SHP77 treated with DMSO at 0.1 percent for 48 hours (cell line): ENCODE results near the gene SSNA1.

Experiments used
- DNase-seq: peaks from one replicate; lab custom pipeline; 2025; lab: John Stamatoyannopoulos, UW

Gene SSNA1

DNA sequence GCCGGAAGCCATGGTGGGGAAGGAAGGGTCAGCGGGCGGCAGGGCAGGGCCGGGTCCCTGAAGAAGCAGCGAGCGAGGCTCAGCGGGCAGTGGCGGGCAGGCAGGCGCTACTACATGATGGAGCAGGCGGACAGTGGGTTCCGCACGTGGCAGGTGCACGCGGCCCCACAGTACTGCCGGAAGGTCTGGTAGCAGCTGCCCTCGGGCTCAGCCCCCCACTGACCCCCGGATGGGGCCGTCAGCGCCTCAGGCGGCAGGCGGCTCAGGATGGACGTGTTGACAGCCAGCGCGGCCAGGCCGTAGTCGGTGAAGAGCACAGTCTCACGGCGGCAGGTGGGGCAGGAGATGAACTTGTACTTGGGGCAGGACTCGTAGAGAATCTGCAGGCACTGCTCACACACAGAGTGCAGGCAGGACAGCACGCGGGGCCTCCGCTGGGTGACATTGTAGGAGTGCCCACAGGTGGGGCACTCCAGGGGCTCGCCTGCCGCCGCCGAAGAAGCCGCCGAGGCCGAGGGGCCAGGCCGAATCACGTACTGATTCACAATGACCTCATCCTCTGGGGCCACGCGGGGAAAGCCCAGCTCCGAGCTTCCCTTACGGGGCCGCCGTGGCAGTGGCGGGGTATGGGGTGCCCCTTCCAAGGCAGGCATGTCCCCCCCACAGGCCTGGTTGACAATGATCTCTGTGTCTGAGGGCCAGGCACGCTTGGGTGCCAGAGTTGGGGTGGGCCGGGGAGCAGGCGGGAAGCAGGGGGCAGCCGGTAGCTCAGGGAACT is 32.0 kb downstream of the SSNA1 start:
- no peak for DNase-seq

DNA sequence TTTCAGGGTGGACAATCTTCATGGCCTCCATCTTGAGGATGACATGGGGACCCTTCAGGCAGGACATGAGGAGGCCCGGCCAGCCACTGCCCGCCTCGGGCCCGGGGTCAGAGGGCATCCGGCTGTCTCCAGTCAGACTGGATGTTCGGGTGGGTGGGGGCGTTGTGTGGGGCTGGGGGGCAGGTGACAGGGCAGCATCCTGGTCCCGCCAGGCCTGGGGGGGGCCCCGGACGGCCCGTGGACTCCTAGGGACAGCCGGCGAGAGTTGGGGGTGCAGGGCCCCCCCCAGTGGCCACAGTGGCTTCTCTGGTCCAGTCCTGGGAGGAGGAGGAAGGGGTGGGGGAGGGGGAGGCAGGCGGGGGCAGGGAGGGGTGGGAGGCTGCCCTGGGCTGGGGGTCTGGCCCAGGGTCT is 32.6 kb downstream of the SSNA1 start:
- DNase-seq = no peak

DNA sequence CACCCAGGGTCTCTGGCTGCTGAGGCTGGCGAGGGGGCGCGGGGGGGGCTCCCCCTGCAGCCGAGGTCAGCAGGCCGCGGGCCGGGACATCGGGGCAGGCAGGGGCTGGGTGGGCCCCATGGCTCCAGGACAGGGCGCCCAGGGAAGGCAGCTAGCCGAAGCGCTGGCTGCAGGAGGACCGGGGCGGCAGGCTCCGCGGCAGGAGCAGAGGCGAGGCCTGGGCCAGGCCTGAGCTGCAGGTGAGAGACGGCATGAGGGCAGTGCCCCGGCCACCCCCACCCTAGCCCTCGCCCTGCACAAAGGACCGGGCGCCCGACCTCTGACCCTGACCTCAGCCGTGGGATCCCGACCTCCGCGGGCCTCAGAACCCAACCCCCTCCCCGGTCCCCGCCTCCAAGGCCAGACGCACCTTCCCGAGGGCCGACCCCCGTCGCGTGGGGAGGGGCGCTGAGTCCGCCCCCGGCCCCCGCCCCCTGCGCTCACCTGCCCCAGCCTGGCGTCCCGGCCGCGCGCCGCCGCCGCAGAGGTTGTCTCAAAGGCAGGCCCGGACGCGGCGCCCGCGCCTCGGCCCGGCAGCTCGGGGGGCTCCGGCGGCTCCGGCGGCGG is 33.1 kb downstream of the SSNA1 start:
- DNase-seq = no peak

DNA sequence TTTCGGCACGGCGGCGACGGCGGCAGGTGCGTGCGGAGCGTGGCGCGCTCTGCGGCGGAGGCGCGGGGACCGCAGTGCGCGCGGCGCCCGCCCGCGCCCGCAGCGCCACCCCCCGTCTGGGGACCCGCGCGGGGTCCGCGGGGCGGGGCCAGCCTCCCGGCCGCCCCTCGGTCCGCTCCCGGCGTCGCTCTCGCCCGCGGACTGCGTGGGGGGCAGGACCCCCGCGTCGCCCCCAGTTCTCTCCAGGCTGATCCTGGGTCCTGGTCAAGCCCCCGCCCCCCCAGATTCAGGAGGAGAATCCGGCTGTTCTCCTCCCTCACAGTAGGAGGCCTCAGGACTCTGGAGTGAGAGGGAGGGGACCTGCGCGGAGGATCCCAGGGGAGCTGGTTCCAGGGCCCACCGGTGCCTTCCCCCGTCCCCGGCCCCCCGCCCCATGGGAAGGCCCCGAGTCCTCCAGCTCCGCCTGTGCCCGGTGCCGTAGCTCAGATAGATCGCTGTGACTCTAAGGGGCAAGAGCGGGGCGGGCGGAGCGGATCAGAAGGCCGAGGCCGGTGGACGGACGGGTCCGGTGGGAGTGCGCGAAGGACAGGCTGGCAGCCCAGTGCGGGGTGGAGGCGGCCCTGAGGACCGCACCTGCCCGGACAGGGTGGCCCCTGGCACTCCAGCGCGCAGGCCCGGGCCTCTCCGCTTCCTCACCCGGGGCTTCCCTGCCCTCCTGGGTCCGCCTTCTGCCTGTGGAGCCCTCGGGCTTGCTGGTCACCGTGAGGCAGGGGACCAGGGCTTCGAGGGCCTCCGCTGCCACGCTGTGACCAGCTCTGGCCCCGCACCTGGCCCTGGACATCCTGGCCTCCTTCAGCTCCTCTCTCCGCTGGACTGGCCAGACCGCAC is 34.0 kb downstream of the SSNA1 start, which contains the start of gene RNF208:
Gene RNF208 (minus strand): TSS at position 51 of the 888 bp plus-strand sequence. CDS start 1,028 bp downstream, outside the sequence.
- DNase-seq = no peak

DNA sequence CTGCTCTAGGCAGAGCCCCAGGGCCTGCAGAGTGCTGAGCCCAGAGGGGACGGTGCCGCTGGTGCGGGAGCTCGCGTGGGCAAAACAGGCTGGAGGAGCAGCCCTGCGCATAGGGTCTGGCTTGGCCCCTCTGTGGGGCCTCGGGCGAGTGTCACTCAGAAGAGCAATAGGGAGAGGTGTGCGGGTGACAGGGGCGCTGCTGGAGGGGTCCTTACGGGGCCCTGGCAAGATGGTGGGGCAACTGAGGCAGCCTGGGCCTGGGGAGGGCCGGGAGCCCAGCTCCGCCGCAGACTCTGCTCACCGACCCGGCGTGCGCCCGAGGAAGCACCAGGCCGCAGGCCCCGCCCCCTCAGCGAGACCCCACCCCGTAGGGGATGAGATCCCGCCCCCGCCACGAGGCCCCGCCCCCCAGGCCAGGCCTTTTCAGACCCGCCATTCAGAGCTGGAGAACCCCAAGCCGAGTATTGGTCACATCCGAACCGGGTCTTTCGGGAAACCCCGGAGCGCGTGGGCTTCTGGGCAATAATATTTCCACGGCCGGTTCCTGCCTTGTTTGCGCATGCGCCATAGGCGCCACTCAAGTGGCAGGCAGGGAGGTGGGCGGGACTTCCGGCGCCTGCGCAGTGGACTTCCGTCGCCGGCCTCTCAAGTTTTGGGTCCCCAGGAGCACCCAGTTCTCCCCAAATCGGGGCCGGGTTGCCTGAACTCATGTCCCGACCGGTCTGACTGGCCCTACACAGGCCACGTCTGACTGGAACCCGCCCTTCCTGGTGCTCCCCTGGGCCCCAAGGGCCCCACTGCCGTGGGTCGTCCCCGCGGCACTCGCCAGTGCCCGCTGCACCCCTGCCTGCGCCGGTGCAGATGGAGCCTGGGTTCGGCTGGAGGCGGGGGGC is 34.8 kb downstream of the SSNA1 start:
- peak; percentile 79 for DNase-seq

DNA sequence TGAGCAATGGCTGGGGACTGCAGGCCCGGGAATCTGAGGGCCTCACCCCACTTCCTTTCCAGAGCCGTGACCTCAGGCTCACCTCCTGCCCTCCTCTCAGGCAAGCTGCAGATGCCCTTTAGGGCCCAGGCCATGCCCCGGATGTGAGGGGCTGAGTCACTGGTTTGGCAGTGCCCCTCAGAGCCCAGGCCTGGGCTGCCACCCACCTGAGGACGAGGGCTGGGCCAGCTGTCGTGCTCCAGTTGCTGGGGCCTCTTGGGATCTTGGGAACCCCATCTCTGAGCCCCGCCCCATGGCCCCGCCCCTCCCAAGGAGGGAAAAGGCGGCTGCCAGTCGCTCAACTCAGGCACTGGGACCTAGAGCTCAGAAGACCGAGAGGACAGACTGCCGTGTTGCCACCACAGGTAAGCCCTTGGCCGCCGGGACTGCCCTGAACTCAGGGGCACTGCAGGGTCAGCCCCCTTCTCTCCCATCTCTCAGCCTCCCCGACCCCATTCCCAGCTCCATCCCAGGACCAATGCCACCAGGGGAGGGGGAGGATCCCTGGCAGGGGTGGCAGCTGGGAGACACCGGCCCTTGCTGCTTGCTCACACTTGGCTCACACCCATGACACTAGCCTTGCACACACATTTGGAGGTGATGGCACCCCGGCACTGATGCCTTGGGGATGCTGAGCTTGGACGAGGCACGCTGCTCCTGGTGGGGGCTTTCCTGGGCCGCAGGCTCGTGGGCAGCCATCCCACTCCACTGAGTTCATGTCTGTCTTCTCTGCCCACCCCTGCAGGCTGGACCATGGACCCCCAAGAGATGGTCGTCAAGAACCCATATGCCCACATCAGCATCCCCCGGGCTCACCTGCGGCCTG is 36.6 kb downstream of the SSNA1 start, which contains the start of gene CYSRT1:
Gene CYSRT1 (plus strand): TSS at position 345 of the 865 bp plus-strand sequence. CDS start 448 bp downstream, at position 793.
- no peak for DNase-seq

DNA sequence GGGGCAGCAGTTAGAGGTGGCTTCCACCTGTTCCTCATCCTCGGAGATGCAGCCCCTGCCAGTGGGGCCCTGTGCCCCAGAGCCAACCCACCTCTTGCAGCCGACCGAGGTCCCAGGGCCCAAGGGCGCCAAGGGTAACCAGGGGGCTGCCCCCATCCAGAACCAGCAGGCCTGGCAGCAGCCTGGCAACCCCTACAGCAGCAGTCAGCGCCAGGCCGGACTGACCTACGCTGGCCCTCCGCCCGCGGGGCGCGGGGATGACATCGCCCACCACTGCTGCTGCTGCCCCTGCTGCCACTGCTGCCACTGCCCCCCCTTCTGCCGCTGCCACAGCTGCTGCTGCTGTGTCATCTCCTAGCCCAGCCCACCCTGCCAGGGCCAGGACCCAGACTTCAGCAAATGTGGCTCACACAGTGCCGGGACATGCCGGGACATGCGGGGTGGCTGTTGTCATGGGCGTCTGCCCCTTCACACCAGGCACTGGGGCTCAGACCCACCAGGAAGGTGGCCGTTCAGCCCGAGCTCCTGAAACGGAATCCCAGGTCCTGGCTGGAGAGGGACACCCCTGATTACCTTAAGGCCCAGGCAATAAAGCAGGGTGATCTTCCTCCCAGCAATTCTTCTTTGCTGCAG is 37.3 kb downstream of the SSNA1 start:
- DNase-seq = no peak

DNA sequence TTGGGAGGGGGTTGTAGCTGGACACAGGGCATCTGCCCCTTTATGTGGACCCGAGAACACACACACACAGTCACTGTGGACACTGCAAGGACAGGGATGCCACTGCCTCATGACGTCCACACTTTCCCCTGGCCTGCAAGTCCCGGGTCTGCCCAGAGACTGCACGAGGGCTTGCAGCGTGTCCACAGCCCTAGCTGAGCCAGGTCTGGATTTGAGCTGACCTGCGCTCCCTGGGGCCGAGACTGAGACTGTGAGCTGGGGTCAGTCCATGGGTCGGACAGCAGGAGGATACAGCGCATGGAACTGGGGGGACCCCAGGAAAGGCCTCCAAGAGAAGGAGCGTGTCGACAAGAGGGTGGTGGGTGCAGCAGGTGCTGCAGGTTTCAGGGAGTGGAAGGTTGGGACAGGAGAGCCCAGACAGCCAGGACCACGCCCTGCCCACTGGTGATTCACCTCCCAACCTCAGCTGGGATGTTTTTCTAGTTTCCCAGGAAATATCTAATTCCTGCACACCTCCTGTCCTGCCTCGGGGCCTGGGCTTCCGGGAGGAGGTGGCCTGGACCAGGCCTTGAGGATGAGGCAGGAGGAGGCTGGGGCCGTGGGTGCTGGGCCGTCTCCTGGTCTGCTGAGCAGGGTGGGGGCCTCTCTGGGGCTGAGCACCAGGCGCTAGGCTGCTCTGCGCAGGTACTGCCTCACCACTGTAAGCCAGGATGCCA is 38.0 kb downstream of the SSNA1 start:
- DNase-seq = no peak

DNA sequence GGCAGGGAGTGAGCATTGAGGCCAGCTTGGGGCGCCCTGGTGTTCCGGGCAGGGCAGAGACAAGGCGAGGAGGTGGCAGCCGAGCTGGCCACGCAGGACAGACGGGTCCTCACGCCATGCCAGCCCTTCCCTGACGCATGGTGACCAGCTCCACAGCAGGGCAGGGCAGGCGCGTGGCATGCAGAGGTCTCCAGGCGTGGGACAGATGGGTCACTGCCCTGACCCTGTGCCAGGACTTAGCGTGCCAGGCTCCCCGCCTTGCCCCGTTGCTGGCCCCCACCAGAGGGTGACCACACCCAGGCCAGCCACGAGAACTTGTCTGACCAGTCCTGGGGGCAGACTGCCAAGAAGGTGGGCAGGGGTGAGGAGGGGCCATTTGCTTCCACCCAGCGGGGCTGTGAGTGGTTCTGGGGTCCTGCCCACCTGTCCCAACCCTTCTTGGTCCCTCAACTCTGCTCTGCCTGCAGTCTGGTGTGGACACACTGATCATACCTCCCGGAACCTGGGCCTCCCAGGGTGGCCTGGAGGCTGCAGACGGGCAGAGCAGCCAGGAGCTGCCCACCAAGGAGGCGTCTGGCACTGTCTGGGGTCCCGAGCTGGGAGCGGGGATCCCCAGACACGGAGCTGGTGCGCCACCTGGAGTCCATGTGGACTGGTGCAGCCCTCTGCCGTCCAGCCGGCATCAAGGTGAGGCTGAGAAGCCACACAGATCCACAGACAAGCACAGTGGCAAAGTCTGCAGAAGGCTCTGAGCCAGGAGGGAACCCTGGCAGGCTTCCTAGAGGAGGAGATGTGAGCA is 38.8 kb downstream of the SSNA1 start, which contains the start of gene RNF224:
Gene RNF224 (plus strand): TSS at position 449 of the 799 bp plus-strand sequence. CDS start 834 bp downstream, outside the sequence.
- DNase-seq = peak; percentile 23

DNA sequence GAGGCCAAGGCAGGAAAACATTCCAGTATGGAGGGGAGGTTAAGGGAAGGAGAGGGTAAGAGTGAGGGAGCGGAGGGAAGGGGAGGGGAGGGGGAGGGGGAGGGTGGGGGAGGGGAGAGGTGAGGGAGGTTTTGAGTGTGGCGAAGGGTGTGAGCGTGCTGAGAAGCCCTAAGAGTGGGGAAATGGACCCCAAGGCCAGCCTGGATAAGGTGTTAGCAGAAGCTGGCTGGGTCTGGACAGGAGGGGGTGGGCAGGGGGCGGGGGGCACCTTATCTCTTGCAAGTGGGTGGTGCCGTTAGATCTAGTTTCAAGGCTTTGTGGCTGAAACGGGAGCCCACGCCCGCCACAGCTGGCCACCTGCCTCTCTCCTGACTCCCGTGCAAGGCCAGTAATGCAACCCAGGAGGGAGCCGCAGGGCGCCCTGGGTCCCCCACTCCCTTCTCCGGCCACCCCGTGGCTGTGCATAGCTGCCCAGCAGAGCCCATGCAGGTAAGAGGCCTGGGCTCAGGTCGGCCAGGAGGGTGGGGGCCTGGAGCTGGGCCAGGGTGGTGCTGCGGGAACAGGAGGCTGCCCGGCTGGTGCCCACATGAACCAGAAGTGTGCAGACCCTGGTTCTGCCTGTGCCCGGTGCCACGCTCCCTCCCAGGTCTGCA is 39.5 kb downstream of the SSNA1 start:
- DNase-seq = no peak

DNA sequence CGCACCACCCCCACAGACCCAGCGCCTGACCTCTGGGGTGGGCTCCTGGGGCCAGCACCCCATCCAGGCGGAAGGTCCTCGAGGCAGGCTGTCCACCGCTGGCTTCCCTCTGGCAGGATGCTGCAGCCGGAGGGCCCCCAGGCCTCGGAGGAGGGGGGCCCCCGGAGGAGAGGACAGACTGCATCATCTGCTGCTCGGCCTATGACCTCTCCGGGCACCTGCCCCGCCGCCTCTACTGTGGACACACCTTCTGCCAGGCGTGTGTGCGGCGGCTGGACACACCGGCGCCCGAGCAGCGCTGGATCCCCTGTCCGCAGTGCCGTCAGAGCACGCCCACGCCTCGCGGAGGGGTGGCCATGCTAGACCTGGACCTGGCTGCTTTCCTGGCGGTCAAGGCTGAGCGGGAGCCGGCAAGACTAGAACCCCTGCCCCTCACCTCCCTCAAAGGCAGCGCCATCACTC is 40.1 kb downstream of the SSNA1 start:
- DNase-seq = no peak

DNA sequence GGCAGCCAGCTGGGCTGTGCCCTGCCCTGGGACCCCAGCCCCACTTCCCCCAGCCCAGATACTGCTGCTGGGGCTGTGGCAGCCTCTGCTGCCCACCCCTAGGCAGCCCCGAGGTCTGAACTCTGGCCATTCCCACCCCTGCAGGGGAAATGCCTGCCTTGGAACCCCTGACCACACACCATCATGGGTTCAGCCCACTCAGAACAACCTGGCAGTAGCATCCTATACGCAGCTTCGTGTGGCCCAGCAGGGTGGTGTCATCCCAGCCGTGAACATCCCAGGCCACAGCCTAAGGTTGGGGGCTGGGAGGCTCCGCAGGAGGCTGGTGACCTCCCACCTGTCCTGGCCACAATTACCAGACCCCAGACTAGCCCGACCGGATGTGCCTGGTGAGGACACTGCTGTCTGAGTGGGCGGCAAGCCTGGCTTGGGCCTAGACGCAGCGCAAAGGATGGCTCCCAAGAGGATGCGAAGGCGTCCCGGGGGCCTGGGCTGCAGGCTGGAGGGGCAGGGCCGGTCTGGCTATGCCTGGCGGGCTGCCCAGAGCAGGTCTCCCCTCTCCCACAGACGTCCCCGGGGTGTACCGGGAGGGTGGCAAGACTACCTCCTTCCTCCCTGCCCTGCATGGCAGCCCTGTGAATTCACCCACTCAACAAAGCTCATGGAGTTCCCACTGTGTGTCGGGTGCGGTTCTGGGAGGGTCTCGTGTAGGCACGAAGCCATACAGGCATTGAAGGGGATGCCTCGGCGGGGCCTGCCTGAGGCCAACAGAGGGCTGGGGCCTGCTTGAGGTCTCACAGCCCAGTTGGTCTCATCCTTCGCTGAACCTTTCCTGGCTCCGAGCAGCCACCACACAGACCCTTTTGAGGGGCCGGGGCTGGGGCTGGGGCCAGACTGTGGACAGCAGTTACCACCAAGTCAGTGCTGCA is 40.8 kb downstream of the SSNA1 start:
- DNase-seq = no peak

DNA sequence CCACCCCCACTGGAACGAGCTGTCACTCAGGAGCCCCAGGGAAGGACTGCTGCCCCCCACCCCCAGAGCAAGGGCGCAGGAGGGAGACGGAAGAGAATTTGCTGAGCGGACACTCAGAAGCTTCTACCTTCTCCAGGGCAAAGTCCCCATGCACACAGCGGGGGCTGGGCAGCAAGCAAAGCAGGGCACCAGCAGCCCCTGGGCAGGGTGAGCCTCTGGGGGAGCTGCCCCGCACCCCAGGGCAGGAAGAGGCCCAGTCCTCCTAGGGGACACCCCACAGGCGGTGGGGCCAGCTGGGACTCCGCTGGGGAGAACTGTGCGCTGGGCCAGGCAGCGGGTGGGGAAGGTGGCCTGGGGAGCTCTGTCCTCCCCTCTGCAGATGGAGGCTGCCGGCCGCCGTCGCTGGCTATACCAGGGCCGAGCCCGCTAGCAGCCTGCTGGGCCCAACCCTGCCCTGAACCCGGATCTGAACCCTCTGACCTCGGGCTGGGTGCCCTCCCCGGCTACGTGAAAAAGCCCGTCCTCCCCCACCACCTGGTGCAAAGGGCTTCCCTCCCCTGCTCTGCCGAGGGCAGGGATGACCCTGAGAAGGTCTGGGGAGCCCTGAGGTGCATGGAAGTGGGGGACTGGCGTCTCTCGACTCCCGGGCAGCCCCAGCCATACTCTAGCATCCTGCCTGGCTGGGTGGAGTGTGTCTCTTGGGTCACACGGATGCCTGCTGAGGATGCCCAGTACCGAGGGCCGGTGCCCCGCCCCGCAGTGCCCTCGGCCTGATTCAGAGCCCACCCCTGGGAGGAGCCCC is 41.6 kb downstream of the SSNA1 start:
- no peak for DNase-seq

DNA sequence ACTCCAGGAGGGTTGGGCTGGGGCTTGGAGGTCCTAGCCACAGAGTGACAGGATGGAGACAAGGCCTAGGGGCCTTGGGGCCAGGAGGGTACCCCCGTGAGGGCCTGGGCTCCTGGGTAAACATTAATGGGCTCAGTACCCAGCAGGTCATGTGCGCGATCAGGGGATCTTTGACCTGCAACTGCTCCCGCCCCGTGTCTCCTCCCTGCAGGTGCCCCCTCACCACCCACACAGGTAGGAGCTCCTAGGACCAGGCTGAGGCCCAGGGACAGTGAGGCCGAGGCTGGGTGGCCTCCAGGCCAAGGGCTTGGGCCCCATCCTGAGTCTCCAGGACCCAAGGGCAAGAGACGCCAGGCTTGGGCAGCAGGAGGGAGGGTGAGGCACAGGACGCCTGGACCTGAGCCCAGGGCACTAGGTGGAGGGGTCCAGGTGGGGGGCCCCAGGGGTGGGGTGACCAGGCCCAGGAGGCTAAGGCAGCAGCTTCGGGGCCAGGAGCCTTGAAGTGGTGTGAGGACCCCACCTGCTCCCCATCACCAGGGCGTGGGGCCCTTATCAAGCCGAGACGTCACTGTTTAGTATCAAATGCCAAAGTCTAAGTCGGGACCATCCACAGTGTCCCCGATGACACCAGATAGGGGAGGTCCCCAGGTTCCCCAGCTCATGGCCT is 42.4 kb downstream of the SSNA1 start, which contains the start of gene SLC34A3:
Gene SLC34A3 (plus strand): TSS at position 197 of the 667 bp plus-strand sequence. CDS start 802 bp downstream, outside the sequence.
- DNase-seq = no peak
